Spleen (tissue), 11 donors: ENCODE measurements around the gene OGDH. TPM values are rescaled to one million over a fixed set of nuclear protein-coding genes. Genes with fewer than 3 reads are reported as not detected.
A peak's percentile ranks its signal among the peaks of the same experiment; 100 is the strongest.

Experiments used
- DNase-seq: peaks from one replicate; pipeline ENCODE4 v3.0.0-alpha.2; 2020
- H3K27ac ChIP-seq, 8 donors: fragments of 200-600 bp; sonication (generic) in 7 of 8; 1 replicate in 4 of 8; 2 replicates in 4 of 8; pipeline versions ENCODE4 v1.5.0 to v1.8.0; 2016 to 2021; ENCODE audit warnings: inconsistent platforms in 4 of 8, mild to moderate bottlenecking in 4 of 8, moderate library complexity in 1 of 8
- H3K27me3 ChIP-seq, 7 donors: fragments of 200-600 bp; sonication (generic) in 6 of 7; replicated peaks in 1 of 7; 1 replicate in 4 of 7; 2 replicates in 3 of 7; pipeline versions ENCODE4 v1.5.0 to v1.8.0; 2016 to 2021; ENCODE audit warnings: inconsistent platforms in 3 of 7, mild to moderate bottlenecking in 1 of 7
- H3K36me3 ChIP-seq, 6 donors: fragments of 200-600 bp; sonication (generic) in 5 of 6; 1 replicate in 4 of 6; 2 replicates in 2 of 6; pipeline versions ENCODE4 v1.5.0 to v1.8.0; 2016 to 2021; ENCODE audit warnings: inconsistent platforms in 2 of 6
- H3K4me1 ChIP-seq, 6 donors: fragments of 200-600 bp; sonication (generic) in 5 of 6; 1 replicate in 3 of 6; 2 replicates in 3 of 6; pipeline versions ENCODE4 v1.5.0 to v1.8.0; 2016 to 2021; ENCODE audit warnings: inconsistent platforms in 3 of 6
- H3K4me3 ChIP-seq, 8 donors: fragments of 200-600 bp; sonication (generic) in 7 of 8; 1 replicate in 4 of 8; 2 replicates in 4 of 8; pipeline versions ENCODE4 v1.5.0 to v1.8.0; 2016 to 2021; ENCODE audit warnings: inconsistent platforms in 4 of 8, mild to moderate bottlenecking in 4 of 8, moderate library complexity in 2 of 8
- H3K9me3 ChIP-seq, 8 donors: fragments of 200-600 bp; sonication (generic) in 7 of 8; 1 replicate in 4 of 8; 2 replicates in 4 of 8; pipeline versions ENCODE4 v1.5.0 to v1.8.0; 2016 to 2021; ENCODE audit warnings: inconsistent platforms in 4 of 8
- POLR2A ChIP-seq, 3 donors: fragments of 450-650 bp; IDR thresholded peaks; one replicate each; pipeline ENCODE4 v1.5.1; 2017; ENCODE audit warnings: antibody characterized with exemption in 3 of 3, mild to moderate bottlenecking in 1 of 3
- POLR2AphosphoS5 ChIP-seq, 3 donors: sonication (generic); formaldehyde crosslinking; IDR thresholded peaks; one replicate each; pipeline ENCODE4 v1.5.1; 2017; ENCODE audit warnings: antibody characterized with exemption in 3 of 3
- WGBS, 5 donors: extraction: QIAGEN DNeasy Blood & Tissue Kit in 3 of 5; methylation state at CpG; one replicate each; pipeline versions ENCODE4 v1.1.5 to v1.1.7; 2013 to 2018; 5-methylcytosine and 5-hydroxymethylcytosine counted together
- intact Hi-C: fragments of 100-400 bp; cut with DNase I; formaldehyde crosslinking; loops from one replicate; pipeline ENCODE4 v1.15.0; 2023; ENCODE audit warnings: low total_unique reads
- polyA plus RNA-seq, 3 donors: library from polyadenylated mRNA; stranded (reverse); fragments of 200-250 nt; gene quantifications; one replicate each; pipeline ENCODE4 v1.2.1, GENCODE V29; 2013
- total RNA-seq, 7 donors: library from RNA; depleted of rRNA in 3 of 7; stranded (reverse); fragments of >200 nt in 3 of 7; fragmentation: NEBNext Ultra II Directional in 4 of 7; extraction: Animal tissue kit (Norgen Biotek cat#: 25700) in 4 of 7; gene quantifications; one replicate each; pipeline versions ENCODE4 v1.1.0 to v1.2.1, GENCODE V29; 2016 to 2021
- TF ChIP-seq, protein P1 (sequence below), 11 experiments: fragments of 200-600 bp in 7 of 11; fragments of 450-650 bp in 4 of 11; sonication (generic) in 4 of 11; IDR thresholded peaks in 8 of 11; conservative IDR thresholded peaks in 3 of 11; 1 replicate in 7 of 11; 2 replicates in 4 of 11; pipeline versions ENCODE4 v1.4.0 to v1.8.0; 2016 to 2021; ENCODE audit warnings: antibody characterized with exemption in 11 of 11, inconsistent platforms in 4 of 11, mild to moderate bottlenecking in 1 of 11
- donor health status: healthy with polysubstance abuse.
- donor health status: DM: no; HTN: no; CAD: no; lungs with moderate emphysema.
- donor health status: DM: no; HTN: no; CAD: no.
- donor health status: Bipolar disorder and iron deficiency.
- donor health status: healthy.
- donor health status: DM: no; HTN: no; CAD: no.
- donor health status: DM: yes; HTN: yes; CAD: no.

OGDH gene
- total and polyA plus RNA-seq, 10 donors: 15.7 to 120 (median 86.4) TPM

DNA sequence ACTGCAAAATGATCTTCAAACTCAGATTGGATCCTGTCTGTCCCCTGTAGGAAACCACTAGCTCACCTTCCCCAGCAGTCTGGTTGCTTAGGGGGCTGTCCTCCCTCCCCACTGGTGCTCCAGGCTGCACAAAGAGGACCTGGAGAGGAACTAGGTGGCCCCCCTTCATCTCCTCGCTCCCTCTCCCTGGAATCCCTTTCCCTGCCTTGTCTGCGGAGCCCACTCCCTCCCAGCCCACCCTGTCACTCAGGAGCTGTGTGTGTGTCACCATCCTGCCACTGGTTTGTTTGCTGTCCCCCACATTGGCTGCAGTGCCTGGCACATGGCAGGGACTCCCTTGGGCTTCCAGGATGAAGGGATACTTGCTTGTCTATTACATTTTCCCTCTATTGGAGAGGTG is 106.7 kb downstream of the OGDH start:
- WGBS, 5 donors: 89 to 94% (median 90%) methylated on average over 2 of the region's 2 CpGs
- Histone ChIP-seq H3K36me3 (peaks cover 0 to 27% (median 19%) of the 10 kb centered on the region in 6 donors), H3K9me3 (no peaks in the 10 kb centered on the region), H3K4me3 (no peak overlapping the region), H3K27me3 (no peaks in the 10 kb centered on the region), H3K27ac (no peak overlapping the region), H3K4me1 (no peaks in the 10 kb centered on the region)
- TF ChIP-seq POLR2AphosphoS5 (IDR thresholded peaks at IDR 0.05): no peak
- TF ChIP-seq, protein P1, sequence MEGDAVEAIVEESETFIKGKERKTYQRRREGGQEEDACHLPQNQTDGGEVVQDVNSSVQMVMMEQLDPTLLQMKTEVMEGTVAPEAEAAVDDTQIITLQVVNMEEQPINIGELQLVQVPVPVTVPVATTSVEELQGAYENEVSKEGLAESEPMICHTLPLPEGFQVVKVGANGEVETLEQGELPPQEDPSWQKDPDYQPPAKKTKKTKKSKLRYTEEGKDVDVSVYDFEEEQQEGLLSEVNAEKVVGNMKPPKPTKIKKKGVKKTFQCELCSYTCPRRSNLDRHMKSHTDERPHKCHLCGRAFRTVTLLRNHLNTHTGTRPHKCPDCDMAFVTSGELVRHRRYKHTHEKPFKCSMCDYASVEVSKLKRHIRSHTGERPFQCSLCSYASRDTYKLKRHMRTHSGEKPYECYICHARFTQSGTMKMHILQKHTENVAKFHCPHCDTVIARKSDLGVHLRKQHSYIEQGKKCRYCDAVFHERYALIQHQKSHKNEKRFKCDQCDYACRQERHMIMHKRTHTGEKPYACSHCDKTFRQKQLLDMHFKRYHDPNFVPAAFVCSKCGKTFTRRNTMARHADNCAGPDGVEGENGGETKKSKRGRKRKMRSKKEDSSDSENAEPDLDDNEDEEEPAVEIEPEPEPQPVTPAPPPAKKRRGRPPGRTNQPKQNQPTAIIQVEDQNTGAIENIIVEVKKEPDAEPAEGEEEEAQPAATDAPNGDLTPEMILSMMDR (IDR thresholded peaks at IDR 0.05 in 8 of 11, conservative IDR thresholded peaks at IDR 0.05 in 3 of 11): no peak
- no peak for TF ChIP-seq POLR2A (IDR thresholded peaks at IDR 0.05)
- intact Hi-C loops: no loop called here
- peak; percentile 21 for DNase-seq

DNA sequence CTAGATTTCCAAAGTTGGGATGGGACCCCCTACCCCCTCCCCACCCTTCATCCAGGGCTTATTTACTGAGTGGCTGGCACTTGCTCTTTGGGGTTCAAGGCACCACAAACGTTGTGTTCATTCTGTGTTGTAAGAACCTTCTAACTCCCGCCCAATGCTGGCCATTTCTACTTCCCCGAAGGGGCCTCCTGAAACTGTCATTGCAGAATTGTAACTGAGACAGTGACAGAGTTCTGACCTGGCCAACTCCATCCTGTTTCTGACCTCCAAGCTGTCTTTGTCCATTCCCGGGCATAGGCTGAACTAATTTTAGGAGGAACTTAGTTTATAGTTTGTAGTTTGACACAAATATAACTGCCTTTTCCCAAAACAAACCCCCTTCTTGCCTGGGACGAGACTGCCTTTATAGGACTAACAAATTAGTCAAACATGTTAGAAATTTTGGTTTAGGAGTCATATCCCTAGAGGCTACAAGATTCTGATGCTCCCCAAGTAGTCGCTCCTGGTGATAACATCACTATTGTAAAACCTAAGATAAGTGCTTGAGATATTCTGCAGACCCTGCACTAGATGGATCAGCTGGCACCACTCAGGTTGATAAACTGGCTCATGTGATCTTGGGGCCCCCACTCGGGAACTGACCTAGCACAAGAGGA is 107.4 kb downstream of the OGDH start:
- no peak for TF ChIP-seq POLR2A (IDR thresholded peaks at IDR 0.05)
- no peak for TF ChIP-seq POLR2AphosphoS5 (IDR thresholded peaks at IDR 0.05)
- TF ChIP-seq, protein P1 (IDR thresholded peaks at IDR 0.05 in 8 of 11, conservative IDR thresholded peaks at IDR 0.05 in 3 of 11): no peak
- H3K27ac ChIP-seq: no peak overlapping the region
- intact Hi-C loops: no loop called here
- peaks cover 0 to 21% (median 13%) of the 10 kb centered on the region in 6 donors for H3K36me3 ChIP-seq
- WGBS, 5 donors: 55 to 62% (median 61%) methylated on average over 7 of the region's 7 CpGs
- DNase-seq: no peak
- no peaks in the 10 kb centered on the region for H3K27me3 ChIP-seq
- no peaks in the 10 kb centered on the region for H3K4me1 ChIP-seq
- H3K4me3 ChIP-seq: no peak overlapping the region
- H3K9me3 ChIP-seq: no peaks in the 10 kb centered on the region

DNA sequence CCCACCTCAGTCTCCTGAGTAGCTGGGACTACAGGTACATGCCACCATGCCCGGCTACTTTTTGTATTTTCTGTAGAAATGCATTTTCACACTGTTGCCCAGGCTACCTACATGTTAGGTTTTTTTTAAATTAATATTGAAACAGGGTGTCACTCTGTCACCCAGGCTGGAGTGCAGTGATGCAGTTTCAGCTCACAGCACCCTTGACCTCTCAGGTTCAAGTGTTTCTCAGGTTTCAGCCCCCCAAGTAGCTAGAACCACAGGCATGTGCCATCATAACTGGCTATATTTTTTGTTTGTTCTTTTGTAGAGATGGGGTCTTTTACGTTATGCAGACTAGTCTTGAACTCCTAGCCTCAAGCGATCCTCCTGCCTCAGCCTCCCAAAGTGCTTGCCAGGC is 109.8 kb downstream of the OGDH start:
- Histone ChIP-seq H3K4me3 (no peak overlapping the region), H3K4me1 (no peaks in the 10 kb centered on the region), H3K9me3 (peaks cover 0 to 18% (median 15%) of the 10 kb centered on the region in 8 donors), H3K36me3 (no peaks in the 10 kb centered on the region), H3K27me3 (no peaks in the 10 kb centered on the region), H3K27ac (no peak overlapping the region)
- no peak for DNase-seq
- intact Hi-C loops: no loop called here
- WGBS, 5 donors: 91 to 98% (median 97%) methylated on average over 3 of the region's 3 CpGs
- TF ChIP-seq POLR2AphosphoS5 (IDR thresholded peaks at IDR 0.05): no peak
- no peak for TF ChIP-seq POLR2A (IDR thresholded peaks at IDR 0.05)
- TF ChIP-seq, protein P1 (IDR thresholded peaks at IDR 0.05 in 8 of 11, conservative IDR thresholded peaks at IDR 0.05 in 3 of 11): no peak

DNA sequence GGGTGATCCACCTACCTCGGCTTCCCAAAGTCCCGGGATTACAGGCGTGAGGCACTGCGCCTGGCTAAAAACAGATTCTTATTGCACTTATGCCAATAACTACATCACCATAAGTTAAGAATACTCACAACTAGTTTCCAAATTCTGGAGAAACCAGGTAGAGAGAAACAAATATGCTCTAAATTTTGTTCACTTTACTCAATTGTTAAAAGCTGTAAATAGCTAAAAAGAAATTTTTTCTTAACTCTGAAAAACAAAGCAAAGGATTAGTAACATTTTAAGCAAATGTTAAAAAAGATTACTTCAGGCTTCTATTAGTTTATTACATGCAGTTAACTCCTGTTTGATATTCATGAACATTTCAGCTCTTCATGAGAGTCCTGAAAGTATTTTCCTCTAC is 113.9 kb downstream of the OGDH start:
- Histone ChIP-seq H3K9me3 (peaks cover 0 to 24% (median 18%) of the 10 kb centered on the region in 8 donors), H3K36me3 (no peaks in the 10 kb centered on the region), H3K4me3 (no peak overlapping the region), H3K27me3 (no peaks in the 10 kb centered on the region), H3K27ac (no peak overlapping the region), H3K4me1 (no peaks in the 10 kb centered on the region)
- TF ChIP-seq, protein P1 (IDR thresholded peaks at IDR 0.05 in 8 of 11, conservative IDR thresholded peaks at IDR 0.05 in 3 of 11): no peak
- no peak for DNase-seq
- WGBS, 5 donors: 94 to 99% (median 96%) methylated on average over 4 of the region's 4 CpGs
- intact Hi-C loops: no loop called here
